ENCODE data around the gene CHAD.
A peak's percentile ranks its signal among the peaks of the same experiment; 100 is the strongest.

CHAD gene

GRCh38 chr17:50468304-50469207 is at the start of gene CHAD:
Gene CHAD (minus strand): TSS chr17:50468880. CDS start chr17:50468813, 67 bp downstream.
- no peak for DNase-seq (ENCODE audit: low read depth in 2 of 3, low spot score in 1 of 3)

- no peak for DNase-seq (ENCODE audit: low read depth in 2 of 3, low spot score in 1 of 3)
These were observed 49.1 kb upstream of the CHAD start for GRCh38 chr17:50517504-50518383.

- DNase-seq (ENCODE audit: low read depth in 2 of 3, low spot score in 1 of 3), result no peak
These were observed 48.3 kb upstream of the CHAD start for GRCh38 chr17:50517011-50517410.

GRCh38 chr17:50514936-50515702 is 46.4 kb upstream of the CHAD start:
- DNase-seq (ENCODE audit: low read depth in 2 of 3, low spot score in 1 of 3), result no peak

GRCh38 chr17:50514388-50514787 is 45.7 kb upstream of the CHAD start:
- no peak for DNase-seq (ENCODE audit: low read depth in 2 of 3, low spot score in 1 of 3)

GRCh38 chr17:50513495-50513894 is 44.8 kb upstream of the CHAD start:
- DNase-seq (ENCODE audit: low read depth in 2 of 3, low spot score in 1 of 3), result no peak

GRCh38 chr17:50511058-50511457 is 42.4 kb upstream of the CHAD start:
- peak; percentile 37 to 51 (median 39) for DNase-seq (ENCODE audit: low read depth in 2 of 3, low spot score in 1 of 3)

- no peak for DNase-seq (ENCODE audit: low read depth in 2 of 3, low spot score in 1 of 3)
These were observed 40.1 kb upstream of the CHAD start for GRCh38 chr17:50508573-50509460.

- peak; percentile 27 to 75 (median 62) for DNase-seq (ENCODE audit: low read depth in 2 of 3, low spot score in 1 of 3)
These were observed 39.3 kb upstream of the CHAD start, which contains the start of gene MYCBPAP for GRCh38 chr17:50507871-50508572. Gene MYCBPAP (plus strand): TSS chr17:50508439. CDS start chr17:50508675, 236 bp downstream.

- no peak for DNase-seq (ENCODE audit: low read depth in 2 of 3, low spot score in 1 of 3)
These were observed 37.6 kb upstream of the CHAD start for GRCh38 chr17:50506298-50506697.

- DNase-seq (ENCODE audit: low read depth in 2 of 3, low spot score in 1 of 3), result no peak
These were observed 37.0 kb upstream of the CHAD start for GRCh38 chr17:50505591-50506130.

GRCh38 chr17:50502301-50502990 is 33.8 kb upstream of the CHAD start:
- DNase-seq (ENCODE audit: low read depth in 2 of 3, low spot score in 1 of 3), result no peak

GRCh38 chr17:50501054-50501453 is 32.4 kb upstream of the CHAD start:
- no peak for DNase-seq (ENCODE audit: low read depth in 2 of 3, low spot score in 1 of 3)

- no peak for DNase-seq (ENCODE audit: low read depth in 2 of 3, low spot score in 1 of 3)
These were observed 31.0 kb upstream of the CHAD start for GRCh38 chr17:50499721-50500120.

- DNase-seq (ENCODE audit: low read depth in 2 of 3, low spot score in 1 of 3), result no peak
These were observed 30.6 kb upstream of the CHAD start for GRCh38 chr17:50499270-50499669.

GRCh38 chr17:50498021-50498874 is 29.6 kb upstream of the CHAD start:
- DNase-seq (ENCODE audit: low read depth in 2 of 3, low spot score in 1 of 3), result no peak

GRCh38 chr17:50495918-50496317 is 27.2 kb upstream of the CHAD start:
- no peak for DNase-seq (ENCODE audit: low read depth in 2 of 3, low spot score in 1 of 3)
